A549 treated with AZD9567 at 1 μM for 4 hours (cell line): ENCODE measurements around the gene ERICH3. TPM values are rescaled to one million over a fixed set of nuclear protein-coding genes. Genes with fewer than 3 reads are reported as not detected.

ENCODE experiments used
- total RNA-seq: library from RNA; stranded (reverse); fragments of 200-300 nt; extraction: Qiagen RNA extraction; gene quantifications from 5 replicates; pipeline ENCODE4 v1.2.3, GENCODE V29; 2022; ENCODE audit not compliant: insufficient read depth

The ERICH3 gene
- not detected in 5 replicates for total RNA-seq

DNA sequence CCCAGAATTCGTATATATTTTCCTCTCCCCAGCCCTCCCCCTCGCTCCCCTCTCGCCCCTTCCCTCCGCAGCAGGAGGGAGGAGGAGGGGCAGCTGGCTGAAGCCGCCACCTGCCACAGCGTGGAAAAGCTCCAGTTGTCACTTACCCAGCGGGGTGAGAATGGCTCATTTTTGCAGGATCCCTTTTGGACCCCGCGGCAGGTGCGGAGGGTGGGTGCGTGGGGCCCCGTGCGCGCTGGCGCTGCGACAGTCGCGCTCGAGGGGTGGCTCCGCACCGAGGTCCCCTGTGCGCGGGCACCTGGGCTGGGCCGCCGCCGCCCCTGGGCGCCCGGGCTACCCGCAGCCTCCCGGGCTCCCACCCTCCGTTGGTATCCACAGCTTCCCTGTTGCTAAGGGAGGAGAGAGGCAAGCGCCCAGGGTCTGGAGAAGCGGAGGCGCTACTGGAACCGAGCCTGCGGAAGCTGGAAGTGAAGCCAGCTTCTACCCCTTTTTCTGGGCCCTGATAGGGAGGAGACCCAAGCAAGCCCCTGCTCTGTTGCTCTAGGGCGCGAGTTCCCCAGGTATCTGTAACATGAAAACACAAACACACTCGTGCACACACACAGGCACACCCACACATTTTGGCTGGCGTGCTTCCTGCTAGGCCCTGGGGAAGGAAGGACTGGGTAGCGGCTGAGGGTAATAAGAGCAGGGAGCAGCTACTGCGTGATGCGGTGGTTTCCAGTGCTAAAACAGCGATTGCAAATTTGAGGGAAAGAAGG, at the start of gene ERICH3:
TSS of gene ERICH3 (minus strand) at position 442 of the 761 bp plus-strand sequence. CDS start at position 169, 273 bp downstream.

Other genes with a start within 250 kb of the ERICH3 start
- gene LRRC53, start 161.2 kb downstream of the ERICH3 start, total RNA-seq: not detected in 5 replicates
- gene CRYZ, start 59.3 kb upstream of the ERICH3 start, total RNA-seq: 63.6 to 71.9 TPM (median 69.7 TPM) in 5 replicates
- gene TYW3, start 59.4 kb upstream of the ERICH3 start, total RNA-seq: 13.8 to 18.8 TPM (median 17.2 TPM) in 5 replicates